NCI-H146 treated with DMSO at 0.1 percent for 48 hours (cell line): ENCODE measurements around the gene BRIP1.
"Not testable (repeated sequence)": the region's sequence is repeated elsewhere in the genome, so short reads cannot be mapped to it uniquely, and the experiment has no call there.

Experiments used
- DNase-seq: peaks from one replicate; lab custom pipeline; 2025; ENCODE audit not compliant: unreplicated experiment; lab: John Stamatoyannopoulos, UW

Gene BRIP1

DNA sequence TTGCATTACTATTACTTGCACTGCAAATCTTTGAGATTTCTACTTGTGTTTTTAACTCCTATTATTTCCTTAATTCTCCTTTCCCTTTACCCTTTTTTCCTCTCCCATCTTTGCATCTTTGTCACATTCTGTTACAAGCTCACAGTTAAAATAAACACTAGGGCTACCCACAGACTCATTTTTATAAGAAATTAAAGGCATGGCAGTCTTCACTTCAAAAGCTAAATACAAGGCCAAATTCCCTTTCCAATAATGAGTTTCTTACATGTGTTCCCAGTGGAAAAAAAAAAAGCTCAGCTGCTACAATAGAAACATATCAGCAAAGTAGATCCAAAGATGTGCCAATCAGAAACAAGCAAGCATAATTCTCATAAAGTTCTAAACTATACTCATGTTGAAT, 3.7 kb upstream of the BRIP1 start:
- no peak for DNase-seq

DNA sequence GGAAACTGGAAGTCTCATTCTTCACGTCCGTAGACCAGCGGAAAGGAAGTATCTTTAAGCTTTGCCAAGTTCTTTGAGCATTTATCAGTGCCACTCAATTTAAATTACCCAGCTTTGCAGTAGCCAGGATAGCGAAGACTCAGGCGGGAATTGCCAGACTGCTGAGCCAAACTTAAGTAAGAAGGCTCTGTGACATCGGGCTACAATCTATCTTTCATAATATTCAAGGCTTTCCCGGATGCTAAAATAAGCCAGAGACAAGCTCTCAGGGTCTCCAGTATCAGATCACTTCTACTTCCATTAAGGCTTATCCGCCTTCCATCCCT, 436 bp upstream of the BRIP1 start:
- DNase-seq: no peak

DNA sequence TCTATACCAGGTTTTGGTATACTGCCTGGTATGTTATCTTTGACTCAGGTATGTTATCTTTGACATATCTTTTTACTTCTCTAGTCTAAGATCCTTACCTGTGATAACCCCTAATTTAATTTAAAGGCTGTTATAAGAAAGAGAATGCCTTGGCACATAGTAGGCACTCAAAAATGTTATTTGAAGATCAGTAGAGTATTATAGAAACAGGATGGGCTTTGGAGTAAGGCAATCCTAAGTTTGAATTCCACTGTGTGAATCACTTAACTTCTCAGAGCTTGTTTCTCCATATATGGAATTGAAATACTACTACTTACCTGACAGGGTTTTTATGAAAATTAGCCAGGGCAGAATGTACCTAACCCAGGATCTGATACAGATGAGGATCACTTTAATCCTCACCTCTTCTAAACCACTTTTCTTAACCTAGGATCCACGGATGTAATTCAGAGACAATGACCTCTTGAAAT, 1.2 kb downstream of the BRIP1 start:
- DNase-seq: no peak

DNA sequence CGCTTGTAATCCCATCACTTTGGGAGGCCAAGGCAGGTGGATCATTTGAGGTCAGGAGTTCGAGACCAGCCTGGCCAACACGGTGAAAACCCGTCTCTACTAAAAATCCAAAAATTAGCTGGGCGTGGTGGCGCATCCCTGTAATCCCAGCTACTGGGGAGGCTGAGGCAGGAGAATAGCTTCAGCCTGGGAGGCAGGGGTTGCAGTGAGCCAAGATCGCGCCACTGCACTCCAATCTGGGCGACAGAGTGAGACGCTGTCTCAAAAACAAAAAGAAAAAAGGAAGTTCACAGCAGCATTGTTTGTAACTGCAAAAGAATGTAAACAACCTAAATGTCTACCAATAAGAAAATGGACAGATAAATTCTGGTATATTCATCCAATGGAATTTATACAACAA, 2.9 kb downstream of the BRIP1 start:
- not testable (repeated sequence) for DNase-seq

- no peak for DNase-seq
Measured at GRCh38 chr17:61856035-61856434, 7.3 kb downstream of the BRIP1 start.

DNA sequence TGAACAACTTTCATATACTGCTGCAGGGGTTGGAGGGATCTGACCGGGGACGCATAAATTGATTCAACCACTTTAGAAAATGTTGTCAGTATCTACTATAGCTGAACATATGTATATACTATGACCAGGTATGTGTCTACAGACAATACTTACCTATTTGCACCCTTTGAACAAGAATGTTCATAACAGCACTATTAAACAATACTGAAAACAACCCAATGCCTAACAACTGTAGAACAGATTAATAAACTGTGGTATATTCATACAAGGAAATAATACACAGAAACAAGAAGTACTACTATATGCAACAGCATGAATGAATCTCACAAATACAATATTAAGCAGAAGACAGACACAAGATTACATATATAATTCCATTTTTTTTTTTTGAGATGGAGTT, 10.5 kb downstream of the BRIP1 start:
- no peak for DNase-seq

- no peak for DNase-seq
Measured at GRCh38 chr17:61849674-61850073, 13.7 kb downstream of the BRIP1 start.

DNA sequence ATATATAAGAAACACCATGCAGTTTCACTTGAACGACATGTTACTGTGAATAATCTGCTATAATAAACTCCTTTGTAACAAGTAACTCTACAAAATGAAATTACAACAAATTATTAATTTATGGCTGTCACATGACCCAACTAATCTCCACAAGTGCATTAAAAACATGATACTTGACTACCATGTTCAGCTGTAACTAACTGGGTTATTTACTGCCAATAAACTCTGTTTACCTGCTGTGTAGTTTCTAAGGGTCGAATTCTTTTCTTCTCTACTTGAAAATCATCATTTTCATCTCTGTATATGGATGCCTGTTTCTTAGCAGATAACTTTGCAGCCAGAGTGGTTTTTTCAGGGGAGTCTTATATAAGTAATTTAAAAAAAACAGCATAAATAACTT, 14.4 kb downstream of the BRIP1 start:
- DNase-seq: no peak

- DNase-seq: no peak
Measured at GRCh38 chr17:61848247-61848646, 15.1 kb downstream of the BRIP1 start.

DNA sequence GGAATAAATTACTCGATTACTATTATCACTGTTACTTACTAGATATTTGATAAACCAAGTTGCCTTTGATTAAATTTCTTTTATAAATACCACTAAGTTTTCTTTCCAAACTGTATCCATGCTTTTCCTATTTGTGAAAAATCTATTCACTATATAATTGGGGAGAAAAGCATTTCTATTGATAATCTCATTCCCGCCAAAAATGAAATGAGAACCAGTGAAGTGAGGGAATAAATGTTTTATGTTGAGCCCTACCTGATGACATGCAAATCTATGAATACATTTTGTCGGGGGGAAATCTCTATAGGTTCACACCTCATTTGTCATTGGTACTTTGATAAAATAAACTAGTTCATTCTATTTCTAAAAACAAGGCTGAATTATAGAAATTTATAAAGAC, 15.7 kb downstream of the BRIP1 start:
- no peak for DNase-seq

- DNase-seq: no peak
Measured at GRCh38 chr17:61846761-61847375, 16.5 kb downstream of the BRIP1 start.

- no peak for DNase-seq
Measured at GRCh38 chr17:61846088-61846487, 17.2 kb downstream of the BRIP1 start.

GRCh38 chr17:61843435-61843834, 19.9 kb downstream of the BRIP1 start:
- no peak for DNase-seq

- DNase-seq: no peak
Measured at GRCh38 chr17:61842899-61843298, 20.4 kb downstream of the BRIP1 start.

GRCh38 chr17:61839300-61839786, 24.0 kb downstream of the BRIP1 start:
- no peak for DNase-seq

GRCh38 chr17:61837175-61838051, 25.9 kb downstream of the BRIP1 start:
- DNase-seq: peak; percentile 41

GRCh38 chr17:61836266-61837174, 26.8 kb downstream of the BRIP1 start:
- DNase-seq: no peak

DNA sequence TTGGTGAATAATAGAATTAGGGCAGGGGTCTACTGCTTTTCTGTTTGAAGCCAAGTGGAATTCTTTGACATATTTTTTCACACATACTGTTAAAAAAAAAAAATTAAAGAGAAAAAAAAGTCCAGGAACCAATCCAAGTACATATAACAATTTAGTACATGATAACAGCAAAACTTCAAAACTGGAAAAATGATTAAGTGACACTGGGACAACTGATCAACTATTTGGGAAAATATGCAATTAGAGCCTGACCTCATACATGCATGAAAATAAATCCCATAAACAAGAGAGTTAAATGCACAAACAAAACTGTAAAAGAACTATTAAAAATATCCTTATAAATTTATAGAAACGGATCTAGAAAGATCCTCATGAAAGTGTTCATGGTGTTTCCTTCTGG, 27.7 kb downstream of the BRIP1 start:
- no peak for DNase-seq

DNA sequence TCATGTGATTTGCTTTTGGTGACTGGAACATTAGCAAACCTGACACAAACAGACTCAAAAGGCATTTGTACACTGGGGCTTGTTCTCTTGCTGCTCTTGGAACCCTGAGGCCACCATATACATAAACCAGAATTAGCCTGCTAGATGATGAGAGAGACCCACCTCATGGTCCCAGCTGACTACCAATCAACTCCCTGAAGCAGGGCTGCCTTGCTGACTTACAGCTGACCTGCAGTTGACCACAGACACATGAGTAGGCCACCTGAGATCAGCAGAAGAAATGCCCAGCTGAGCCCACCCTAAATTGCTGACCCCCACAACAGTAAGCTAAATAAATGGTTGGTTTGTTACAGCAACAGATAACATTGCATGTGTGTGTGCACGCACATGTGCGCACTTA, 28.7 kb downstream of the BRIP1 start:
- DNase-seq: no peak

DNA sequence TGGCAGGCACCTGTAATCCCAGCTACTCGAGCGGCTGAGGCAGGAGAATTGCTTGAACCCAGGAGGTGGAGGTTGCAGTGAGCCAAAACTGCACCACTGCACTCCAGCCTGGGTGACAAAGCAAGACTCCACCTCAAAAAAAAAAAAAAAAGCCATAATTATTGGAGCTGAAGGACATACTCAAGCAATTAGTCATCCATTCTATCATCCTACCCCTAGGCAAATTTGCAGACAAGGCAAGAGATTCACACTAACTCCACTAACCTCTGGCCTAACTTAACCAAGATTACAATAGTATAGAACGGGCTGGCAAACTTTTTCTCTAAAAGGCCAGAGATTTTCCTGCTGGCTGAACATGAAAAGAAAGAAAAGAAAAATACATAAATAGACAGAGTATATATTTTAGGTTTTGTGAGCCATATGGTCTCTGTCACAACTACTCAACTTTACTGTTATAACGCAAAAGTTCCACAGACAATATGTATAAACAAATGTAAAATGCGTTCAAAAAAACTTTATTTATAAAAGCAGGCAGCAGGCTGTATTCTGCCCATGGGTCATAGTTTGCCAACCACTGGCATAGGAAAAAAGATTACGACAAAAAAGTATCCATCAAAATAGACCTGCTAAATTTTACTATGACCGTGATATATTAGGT, 29.7 kb downstream of the BRIP1 start:
- DNase-seq: no peak

DNA sequence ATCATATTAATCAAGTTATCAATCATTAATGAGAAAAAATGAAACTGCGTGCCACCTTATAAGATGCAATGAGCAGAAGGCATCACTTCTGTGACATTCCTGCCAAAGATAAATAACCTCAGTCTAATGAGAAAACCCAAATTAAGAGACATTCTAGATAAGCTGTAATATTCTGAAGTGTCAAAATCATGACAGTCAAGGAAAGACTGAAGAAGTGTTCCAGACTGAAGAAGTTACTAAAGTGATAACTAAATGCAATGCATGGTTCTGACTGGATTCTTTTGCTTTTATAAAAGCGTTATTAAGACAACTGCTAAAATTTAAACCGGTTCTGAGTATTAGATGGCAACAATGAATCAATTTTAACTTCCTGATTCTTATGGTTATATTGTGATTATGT, 30.9 kb downstream of the BRIP1 start:
- no peak for DNase-seq
